HG03342 (cell line): ENCODE results near the gene FEN1.

ENCODE experiments used
- ATAC-seq: cut with Tn5 transposase; IDR thresholded peaks from one replicate; pipeline ENCODE4 v1.9.1; 2021; ENCODE audit warnings: mild to moderate bottlenecking, moderate library complexity; ENCODE audit not compliant: unreplicated experiment

FEN1 gene

DNA sequence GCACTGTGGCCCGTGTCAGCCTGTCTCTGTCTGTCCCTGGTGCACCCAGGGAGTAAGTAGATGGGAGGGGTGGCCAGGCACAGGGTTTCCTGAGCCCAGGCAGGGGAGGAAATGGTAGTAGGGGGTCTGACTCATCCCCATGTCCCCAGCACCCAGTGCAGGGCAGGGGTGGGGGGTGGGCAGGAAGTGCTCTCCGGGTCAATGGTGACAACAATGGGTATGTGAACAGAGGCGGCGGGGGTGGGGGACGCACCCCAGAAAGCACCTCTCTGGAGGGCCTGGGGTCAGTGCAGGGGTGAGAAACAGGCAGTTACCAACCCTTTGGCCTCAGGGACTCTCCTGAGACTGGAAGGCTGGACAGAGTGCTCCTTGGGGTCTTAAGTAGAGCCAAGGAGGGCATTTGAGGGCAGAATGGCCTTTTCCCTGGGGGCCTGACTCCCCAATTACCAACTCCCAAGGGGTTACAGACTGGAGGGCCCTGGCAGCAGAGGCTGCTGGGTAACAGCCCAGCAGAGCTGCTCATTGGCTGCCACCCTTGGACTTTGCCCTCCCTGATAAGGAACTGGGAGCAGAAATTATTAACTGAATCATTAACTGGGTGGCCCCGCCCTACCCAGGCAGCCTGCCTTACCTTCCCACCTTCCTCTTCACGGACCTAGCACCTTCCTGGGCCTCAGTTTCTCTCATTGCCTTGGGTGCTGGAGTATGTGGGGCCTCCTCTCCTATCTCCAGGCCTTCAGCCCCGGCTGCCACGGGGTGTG is 36.1 kb upstream of the FEN1 start:
- peak; percentile 49 for ATAC-seq

- ATAC-seq = no peak
Observed at GRCh38 chr11:61757213-61757862, 35.4 kb upstream of the FEN1 start.

- ATAC-seq = no peak
Observed at GRCh38 chr11:61760946-61761345, 31.8 kb upstream of the FEN1 start.

DNA sequence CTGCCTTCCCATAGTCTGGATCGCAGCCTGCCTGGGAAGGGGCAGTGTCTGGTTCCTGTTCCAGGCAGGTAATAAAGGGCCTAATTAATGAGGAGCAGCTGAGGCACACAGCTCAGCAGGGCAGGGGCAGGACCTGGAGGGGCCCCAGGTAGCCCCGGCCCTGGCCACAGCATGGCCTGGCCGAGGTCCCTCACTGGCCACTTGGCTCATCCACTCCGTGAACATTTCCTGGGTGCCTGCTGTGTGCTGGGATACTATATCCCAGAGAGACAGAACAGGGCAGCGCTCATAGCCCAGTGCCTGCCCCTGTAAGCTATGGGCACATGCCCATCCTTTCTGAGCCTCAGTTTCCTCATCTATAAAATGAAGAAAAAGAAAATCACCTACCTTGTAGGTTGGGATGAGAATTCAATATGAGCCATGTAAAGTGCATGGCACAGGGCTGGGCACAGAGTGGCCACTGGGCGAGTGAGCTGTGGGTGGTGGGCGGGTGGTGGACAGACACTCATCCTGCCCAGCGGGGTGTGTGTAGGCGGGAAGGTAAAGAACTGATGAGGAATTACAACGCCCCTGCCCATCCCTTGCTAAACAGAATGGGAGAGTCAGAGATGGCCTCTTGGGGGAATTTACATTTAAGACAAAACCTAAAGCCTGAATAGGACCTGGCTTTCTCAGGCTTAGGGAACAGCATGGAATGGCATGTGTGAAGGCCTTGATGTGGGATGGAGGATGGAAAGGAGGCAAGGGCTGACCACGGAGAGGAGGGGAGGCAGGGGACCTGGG is 31.1 kb upstream of the FEN1 start:
- no peak for ATAC-seq

GRCh38 chr11:61762223-61762615 is 30.5 kb upstream of the FEN1 start:
- no peak for ATAC-seq

DNA sequence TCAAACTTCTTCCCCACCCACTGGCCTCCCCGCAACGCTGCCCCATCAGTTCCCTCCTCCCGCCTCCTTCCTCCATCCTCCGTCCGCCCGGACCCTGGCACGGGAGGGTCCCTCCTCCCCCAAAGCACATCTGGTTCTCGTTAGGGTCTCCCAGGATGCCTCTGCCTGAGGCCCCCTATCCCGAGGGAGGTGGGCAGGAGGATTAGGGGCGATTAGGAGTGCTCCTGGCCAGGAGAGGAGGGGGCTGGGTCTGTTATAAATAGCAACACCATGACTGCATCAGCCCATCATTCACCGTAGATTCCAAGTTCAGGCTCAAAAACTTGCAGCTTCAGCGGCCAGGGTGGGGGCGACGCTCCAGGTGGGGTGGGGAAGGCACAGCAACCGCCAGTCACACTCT is 29.9 kb upstream of the FEN1 start:
- no peak for ATAC-seq

DNA sequence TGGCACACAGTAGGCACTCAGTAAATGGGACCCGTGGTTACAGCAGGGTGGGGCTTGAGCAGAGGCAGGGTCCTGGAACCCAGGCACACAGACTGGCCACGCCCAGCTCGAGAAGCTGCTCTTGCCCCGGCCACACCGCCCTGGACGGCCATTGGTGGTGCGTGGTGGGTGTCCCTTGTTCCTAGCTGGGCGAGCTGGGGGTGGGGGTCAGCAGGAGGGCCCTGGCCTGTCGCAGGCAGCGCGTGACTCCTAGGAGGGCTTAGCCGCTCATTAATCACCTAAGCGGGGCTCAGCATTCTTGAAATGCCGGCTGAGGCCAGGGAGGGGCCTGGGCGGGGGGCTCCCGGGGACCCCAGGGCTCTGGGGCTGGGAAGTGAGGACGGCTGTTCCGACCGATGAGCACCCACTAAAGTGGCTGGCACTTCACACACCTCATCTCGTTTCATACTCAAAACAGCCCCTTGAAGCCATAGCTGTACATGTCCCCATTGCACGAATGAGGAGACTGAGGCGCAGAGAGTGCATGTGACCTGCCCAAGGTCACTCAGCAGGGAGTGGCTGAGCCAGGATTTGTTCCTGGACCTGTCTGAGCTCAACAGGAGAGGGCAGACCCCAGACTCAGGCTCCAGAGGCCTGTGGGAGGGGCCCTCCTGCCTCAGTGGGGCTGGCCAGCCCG is 28.6 kb upstream of the FEN1 start:
- no peak for ATAC-seq

- no peak for ATAC-seq
Observed at GRCh38 chr11:61764606-61765260, 28.0 kb upstream of the FEN1 start.

- no peak for ATAC-seq
Observed at GRCh38 chr11:61765550-61766253, 27.0 kb upstream of the FEN1 start.

- no peak for ATAC-seq
Observed at GRCh38 chr11:61766353-61766841, 26.3 kb upstream of the FEN1 start.

DNA sequence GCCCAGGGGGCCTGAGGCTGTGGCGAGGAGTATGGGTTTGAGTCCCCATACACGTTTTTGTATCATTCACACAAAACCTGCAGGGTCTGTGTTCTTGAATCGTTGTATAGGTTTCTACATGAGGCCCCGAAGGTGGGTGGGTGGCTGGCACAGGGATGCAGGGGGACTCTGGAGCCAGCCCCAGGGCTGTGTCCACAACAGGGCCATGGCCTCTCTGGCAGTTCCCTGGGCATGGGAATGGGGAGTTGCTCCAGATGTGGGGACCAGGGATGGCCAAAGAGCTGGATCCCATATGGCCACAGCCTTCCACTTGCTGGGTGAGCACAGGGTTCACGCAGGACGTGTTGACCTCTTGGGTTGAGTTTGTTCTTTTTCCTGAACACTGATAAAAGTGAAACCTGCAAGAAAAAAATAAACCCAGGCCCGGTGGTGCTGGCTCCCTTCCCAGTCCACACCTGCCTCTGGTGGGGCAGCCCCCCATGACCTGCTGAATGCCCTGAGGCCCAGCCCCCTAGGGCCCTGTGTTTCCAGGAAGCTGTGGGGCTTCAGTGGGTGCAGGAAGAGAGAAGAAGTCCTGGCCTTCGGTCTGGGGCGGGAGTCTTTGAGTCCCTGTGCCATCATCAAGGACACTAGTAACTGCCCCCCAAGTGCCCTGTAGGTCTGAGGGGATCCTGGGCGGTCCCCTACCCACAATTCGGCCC is 24.2 kb upstream of the FEN1 start:
- ATAC-seq = no peak

DNA sequence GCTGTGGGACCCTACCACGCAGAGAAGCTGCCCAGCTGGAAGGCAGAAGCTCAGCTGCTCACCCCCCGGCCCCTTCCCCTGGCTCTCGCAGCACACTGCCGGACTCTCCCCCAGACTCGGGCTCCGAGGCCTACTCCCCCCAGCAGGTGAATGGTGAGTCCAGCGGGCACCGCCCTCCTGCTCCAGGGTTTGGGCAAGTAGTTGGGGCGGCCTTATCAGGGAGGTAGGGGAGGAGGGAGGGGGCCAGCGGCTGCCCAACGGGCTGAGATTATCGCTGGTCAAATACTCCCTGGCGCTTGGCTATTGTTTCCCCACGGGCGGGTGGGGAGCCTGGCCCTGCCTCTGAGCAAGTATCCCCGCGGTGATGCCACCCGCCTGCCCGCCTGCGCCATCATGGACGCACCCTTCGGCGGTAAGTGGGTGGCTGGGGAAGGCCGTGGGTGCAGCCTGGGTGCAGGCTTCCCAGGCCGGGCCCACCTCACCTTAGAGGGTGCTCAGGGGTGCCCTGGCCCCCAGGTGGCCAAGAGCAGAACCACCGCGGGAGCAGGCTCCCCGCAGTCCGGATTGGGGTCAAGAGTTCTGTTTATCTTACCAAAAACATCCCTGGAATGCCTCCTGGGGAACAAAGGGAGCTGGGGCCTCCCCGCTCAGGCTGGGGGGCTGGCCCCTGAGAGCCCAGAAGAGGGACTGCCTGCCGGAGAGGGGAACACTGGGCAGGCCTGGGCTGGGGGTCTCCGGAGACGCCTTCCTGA is 23.4 kb upstream of the FEN1 start:
- ATAC-seq = no peak

DNA sequence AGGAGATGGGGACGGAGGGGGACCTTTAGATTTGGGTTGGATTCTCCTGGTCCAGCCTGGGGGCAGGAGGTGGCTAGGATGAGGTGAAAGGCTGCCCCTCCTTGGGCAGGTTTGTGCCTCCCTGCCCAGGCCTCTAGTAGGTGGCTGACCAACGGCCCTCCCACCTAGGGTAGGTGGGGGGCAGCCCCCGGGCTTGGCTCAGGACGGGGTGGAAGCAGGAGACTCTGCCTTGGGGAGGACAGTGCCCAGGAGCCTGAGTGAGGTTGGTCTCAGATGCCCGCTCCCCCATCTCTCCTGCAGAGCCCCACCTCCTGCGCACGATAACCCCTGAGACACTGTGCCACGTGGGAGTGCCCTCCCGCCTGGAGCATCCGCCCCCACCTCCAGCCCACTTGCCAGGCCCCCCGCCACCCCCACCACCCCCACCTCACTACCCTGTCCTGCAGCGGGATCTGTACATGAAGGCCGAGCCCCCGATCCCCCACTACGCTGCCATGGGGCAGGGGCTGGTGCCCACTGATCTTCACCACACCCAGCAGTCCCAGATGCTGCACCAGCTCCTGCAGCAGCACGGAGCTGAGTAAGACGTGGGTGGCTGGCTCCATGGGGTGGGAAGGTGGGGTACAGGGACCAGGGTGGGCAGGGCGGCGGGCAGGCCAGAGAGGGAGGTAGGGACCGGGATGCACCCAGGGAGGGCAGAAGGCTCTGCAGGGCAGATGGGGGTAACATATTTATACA is 22.6 kb upstream of the FEN1 start:
- no peak for ATAC-seq

GRCh38 chr11:61771195-61771894 is 21.4 kb upstream of the FEN1 start:
- ATAC-seq = no peak

- ATAC-seq = no peak
Observed at GRCh38 chr11:61771985-61772455, 20.7 kb upstream of the FEN1 start.

GRCh38 chr11:61773356-61773755 is 19.4 kb upstream of the FEN1 start:
- no peak for ATAC-seq

DNA sequence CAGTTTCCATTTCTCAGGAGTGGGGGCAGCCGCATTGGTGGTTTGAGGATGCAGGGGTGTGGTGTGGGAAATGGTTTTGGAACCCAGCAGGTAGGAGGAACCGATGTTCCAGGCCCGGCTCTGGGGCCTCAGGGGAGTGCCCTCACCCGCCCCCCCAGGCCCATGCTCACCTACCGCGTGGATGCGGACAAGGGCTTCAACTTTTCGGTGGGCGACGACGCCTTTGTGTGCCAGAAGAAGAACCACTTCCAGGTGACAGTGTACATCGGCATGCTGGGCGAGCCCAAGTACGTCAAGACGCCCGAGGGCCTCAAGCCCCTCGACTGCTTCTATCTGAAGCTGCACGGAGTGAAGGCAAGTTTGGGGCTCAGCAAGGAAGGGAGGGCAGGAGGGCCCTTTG is 18.9 kb upstream of the FEN1 start:
- ATAC-seq = no peak
